NB4 (cell line): ENCODE data around the gene GEMIN4.

ENCODE experiments used
- POLR2A ChIP-seq: IDR thresholded peaks from 2 replicates; pipeline ENCODE4 v1.6.1; 2011; ENCODE audit warnings: mild to moderate bottlenecking; ENCODE audit not compliant: insufficient read length; ENCODE audit errors: extremely low read depth
- TF ChIP-seq, protein P1 (sequence below): IDR thresholded peaks from one replicate; pipeline ENCODE4 v1.5.1; 2012; ENCODE audit warnings: low read depth, low read length

DNA sequence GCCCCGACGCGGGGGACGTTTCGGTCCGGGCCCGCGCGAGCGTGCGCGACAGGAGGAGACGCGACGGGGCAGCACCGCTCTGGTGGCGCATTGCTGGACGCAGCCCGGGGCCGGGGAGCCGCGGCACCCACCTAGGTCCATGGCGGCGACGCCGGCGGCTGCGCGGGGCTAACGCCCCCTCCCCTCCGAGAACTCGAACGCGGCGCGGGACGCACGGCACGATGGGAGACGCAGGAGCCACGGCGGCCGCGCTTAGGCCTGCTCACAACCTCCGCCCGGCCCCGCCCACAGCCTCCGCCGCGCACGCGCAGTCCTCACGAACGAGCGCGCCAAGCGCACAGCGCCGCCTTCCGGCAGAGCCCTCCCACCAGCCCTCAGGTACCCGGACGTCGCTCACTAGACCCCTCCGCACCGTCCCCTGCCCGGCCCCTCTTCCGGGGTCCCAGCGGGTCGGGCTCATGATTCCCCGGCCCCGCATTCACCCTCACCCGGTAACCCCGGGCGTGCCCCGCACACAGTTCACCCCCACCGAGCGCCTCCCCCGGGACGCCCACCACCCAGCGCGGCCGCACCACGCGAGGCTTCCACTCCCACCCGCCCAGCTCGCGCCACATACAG is at the start of gene GEMIN4:
- TF ChIP-seq, protein P1, sequence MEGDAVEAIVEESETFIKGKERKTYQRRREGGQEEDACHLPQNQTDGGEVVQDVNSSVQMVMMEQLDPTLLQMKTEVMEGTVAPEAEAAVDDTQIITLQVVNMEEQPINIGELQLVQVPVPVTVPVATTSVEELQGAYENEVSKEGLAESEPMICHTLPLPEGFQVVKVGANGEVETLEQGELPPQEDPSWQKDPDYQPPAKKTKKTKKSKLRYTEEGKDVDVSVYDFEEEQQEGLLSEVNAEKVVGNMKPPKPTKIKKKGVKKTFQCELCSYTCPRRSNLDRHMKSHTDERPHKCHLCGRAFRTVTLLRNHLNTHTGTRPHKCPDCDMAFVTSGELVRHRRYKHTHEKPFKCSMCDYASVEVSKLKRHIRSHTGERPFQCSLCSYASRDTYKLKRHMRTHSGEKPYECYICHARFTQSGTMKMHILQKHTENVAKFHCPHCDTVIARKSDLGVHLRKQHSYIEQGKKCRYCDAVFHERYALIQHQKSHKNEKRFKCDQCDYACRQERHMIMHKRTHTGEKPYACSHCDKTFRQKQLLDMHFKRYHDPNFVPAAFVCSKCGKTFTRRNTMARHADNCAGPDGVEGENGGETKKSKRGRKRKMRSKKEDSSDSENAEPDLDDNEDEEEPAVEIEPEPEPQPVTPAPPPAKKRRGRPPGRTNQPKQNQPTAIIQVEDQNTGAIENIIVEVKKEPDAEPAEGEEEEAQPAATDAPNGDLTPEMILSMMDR = peak; percentile 63
- TF ChIP-seq POLR2A = peak; percentile 62
